GM21825 (cell line): Measurements from ENCODE around the gene PALM.
"Not testable (repeated sequence)": the region's sequence is repeated elsewhere in the genome, so short reads cannot be mapped to it uniquely, and the experiment has no call there.

Experiments
- ATAC-seq: cut with Tn5 transposase; IDR thresholded peaks from one replicate; pipeline ENCODE4 v1.9.1; 2021; ENCODE audit warnings: mild to moderate bottlenecking, moderate library complexity; ENCODE audit not compliant: unreplicated experiment

The PALM gene

GRCh38 chr19:729965-730668 is 21.4 kb downstream of the PALM start:
- ATAC-seq, result no peak

GRCh38 chr19:731000-731399 is 22.3 kb downstream of the PALM start:
- ATAC-seq, result no peak

- no peak for ATAC-seq
Observed at GRCh38 chr19:732148-733069, 23.7 kb downstream of the PALM start.

- ATAC-seq, result no peak
Observed at GRCh38 chr19:734716-735115, 26.0 kb downstream of the PALM start.

- ATAC-seq, result no peak
Observed at GRCh38 chr19:736125-736524, 27.4 kb downstream of the PALM start.

GRCh38 chr19:737591-738093 is 28.9 kb downstream of the PALM start:
- no peak for ATAC-seq

- ATAC-seq, result no peak
Observed at GRCh38 chr19:738509-739128, 29.9 kb downstream of the PALM start.

GRCh38 chr19:739998-740715 is 31.4 kb downstream of the PALM start:
- no peak for ATAC-seq

GRCh38 chr19:740816-741505 is 32.2 kb downstream of the PALM start:
- ATAC-seq, result not testable (repeated sequence)

- ATAC-seq, result no peak
Observed at GRCh38 chr19:741506-742131, 32.9 kb downstream of the PALM start.

- no peak for ATAC-seq
Observed at GRCh38 chr19:742540-743075, 33.9 kb downstream of the PALM start.

- ATAC-seq, result no peak
Observed at GRCh38 chr19:743168-743687, 34.5 kb downstream of the PALM start.

GRCh38 chr19:745138-745537 is 36.4 kb downstream of the PALM start:
- not testable (repeated sequence) for ATAC-seq

- ATAC-seq, result no peak
Observed at GRCh38 chr19:746208-746819, 37.6 kb downstream of the PALM start.

- no peak for ATAC-seq
Observed at GRCh38 chr19:746956-747355, 38.2 kb downstream of the PALM start.

GRCh38 chr19:747432-748273 is 38.9 kb downstream of the PALM start:
- no peak for ATAC-seq

- ATAC-seq, result no peak
Observed at GRCh38 chr19:748274-748598, 39.5 kb downstream of the PALM start.

- ATAC-seq, result no peak
Observed at GRCh38 chr19:749811-750210, 41.1 kb downstream of the PALM start.
